NCI-H2227 (cell line): ENCODE measurements around the gene MIEF2.
"Not testable (repeated sequence)": the region's sequence is repeated elsewhere in the genome, so short reads cannot be mapped to it uniquely, and the experiment has no call there.

Source experiments
- DNase-seq: peaks from one replicate; lab custom pipeline; 2025; ENCODE audit not compliant: unreplicated experiment; lab: John Stamatoyannopoulos, UW

MIEF2 gene

DNA sequence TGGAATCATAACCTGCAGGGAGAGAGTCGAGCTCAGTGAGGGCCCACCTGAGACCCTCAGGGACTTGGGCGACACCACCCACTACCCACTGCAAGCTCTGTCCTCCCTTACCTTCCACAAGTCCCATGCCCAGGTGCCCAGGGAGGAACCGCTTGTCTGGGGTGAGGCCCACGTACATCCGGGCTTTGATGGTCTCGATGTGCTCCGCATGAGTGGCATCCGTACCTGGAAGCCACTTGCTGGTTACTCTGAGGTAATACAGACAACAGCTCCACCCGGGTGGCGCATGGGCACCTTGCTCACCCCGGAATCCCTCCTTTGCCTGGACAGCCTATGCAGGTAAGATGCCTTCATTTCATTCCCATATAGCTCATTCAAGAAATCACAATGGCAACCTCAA, 24.8 kb downstream of the MIEF2 start:
- no peak for DNase-seq

DNA sequence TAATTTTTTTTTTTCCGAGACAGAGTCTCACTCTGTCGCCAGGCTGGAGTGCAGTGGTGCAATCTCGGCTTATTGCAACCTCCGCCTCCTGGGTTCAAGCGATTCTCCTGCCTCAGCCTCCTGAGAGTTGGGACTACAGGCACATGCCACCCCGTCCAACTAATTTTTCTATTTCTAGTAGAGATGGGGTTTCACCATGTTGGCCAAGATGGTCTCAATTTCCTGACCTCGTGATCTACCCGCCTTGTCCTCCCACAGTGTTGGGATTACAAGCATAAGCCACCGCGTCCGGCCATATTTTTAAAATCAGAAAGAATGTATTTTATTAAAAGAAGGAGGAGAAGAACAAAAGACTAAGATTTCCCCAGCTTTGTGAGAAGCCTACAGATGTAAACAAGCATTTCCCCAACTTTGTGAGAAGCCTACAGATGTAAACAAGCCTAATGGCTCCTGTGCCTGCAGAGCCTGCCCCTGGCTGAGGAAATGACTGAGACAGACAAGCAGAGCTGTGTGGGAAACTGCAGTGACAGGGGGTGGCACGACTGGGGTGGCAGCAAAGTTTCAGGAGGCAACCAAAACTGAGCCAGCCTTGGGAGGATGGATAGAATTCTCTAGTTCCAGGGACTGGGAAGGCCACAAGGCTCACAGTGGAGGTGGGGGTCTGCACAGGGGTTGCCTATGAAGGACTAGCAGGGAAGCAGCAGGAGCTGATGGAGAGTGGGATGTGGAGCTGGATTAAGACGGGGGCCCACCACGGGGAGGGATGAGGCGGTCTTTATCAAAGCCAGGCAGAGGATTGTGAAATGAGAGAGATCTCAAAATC, 31.5 kb downstream of the MIEF2 start:
- DNase-seq: no peak

DNA sequence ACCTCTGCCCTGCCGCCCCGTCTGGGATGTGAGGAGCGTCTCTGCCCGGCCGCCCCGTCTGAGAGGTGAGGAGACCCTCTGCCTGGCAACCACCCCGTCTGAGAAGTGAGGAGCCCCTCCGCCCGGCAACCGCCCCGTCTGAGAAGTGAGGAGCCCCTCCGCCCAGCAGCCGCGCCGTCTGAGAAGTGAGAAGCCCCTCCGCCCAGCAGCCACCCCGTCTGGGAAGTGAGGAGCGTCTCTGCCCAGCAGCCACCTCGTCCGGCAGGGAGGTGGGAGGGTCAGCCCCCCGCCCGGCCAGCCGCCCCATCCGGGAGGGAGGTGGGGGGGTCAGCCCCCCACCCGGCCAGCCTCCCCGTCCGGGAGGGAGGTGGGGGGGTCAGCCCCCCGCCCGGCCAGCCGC, 37.6 kb downstream of the MIEF2 start:
- DNase-seq: not testable (repeated sequence)

DNA sequence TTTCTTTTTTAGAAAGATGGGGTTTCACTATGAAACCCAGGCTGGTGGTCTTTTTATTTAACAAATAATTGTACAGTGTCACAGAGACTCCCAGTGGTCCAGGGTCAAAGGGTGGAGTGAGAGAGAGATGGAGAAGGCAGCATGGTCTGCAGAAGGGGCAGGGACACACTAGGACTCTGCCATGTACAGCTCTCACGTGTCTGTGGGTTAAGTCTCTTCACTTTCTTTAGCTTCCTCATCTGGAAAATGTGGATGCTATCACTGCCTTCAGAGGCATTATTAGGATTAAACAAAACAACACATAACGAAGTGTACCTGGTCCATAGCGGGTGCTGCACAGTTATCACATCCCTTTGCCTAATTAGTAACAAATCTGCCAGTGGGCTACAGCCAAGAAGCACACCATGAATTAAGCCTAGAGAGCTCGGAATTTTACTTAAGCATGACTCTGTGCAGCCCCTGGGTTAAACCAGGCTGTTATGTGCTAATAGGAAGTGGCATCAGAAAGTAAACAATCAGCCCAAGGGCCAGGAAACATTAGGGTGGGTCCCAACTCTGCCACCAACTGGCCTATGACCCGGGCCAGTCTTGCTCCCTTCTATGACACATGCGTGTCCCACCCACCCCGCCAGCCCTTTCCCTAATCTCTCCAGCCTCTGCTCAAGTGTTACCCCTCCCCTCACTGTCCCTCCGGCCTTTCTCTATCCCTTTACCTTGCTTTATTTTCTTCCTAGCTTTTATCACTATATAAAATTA, 40.4 kb downstream of the MIEF2 start:
- no peak for DNase-seq

DNA sequence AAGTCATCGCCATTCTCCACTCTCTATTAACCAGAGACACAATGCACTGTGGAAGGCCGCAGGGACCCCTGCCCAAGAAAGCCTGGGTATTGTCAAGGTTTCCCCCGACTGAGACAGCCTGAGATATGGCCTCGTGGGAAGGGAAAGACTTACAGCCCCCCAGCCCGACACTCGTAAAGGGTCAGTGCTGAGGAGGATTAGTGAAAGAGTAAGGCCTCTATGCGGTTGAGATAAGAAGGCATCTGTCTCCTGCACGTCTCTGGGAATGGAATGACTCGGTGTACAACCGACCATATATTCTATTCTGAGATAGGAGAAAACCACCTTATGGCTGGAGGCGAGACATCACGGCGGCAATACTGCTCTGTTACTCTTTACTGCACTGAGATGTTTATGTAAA, 42.7 kb downstream of the MIEF2 start:
- not testable (repeated sequence) for DNase-seq

DNA sequence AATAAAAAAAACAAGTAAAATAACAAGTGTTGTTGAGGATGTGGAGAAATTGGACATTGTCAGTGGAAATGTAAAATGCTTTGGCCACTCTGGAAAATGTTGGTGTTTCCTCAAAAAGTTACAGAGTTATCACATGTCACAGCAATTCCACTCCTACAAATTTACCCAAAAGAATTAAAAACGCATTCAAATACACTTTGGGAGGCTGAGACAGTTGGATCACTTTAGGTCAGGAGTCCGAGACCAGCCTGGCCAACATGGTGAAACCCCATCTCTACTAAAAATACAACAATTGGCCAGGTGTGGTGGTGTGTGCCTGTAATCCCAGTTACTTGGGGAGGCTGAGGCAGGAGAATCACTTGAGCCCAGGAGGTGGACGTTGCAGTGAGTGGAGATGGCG, 48.7 kb downstream of the MIEF2 start:
- DNase-seq: no peak

DNA sequence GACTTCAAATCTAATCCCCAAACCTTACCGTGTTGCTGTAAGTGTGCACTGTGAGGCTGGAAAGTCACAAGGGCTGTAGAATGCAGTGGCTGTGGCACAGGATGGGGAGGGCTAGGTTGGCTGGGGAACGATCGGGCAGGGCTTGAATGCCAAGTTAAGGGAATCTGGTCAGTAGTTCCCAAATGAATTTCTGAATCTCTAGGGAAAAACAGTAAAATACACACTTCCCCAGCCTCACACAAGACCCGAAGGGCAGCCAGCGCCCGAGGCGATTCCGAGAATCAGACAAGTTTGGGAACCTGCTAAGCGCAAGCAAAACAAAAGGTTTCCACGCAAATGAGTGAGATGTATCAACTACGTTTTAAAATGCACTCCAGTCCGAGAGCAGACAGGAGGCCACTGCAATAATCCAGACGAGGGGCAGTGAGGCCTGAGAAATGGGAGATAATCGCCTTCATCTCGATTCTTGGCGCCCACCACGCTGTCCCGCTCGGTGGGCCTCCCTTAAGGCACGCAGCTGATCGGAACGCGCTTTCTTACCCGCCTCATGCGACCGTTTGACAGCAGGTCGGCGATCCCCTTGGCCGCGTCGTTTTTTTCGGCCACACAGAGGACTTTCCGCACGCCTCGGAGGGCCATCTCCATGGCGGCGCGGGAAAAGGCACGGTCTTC, 53.7 kb downstream of the MIEF2 start:
- peak; percentile 45 for DNase-seq

DNA sequence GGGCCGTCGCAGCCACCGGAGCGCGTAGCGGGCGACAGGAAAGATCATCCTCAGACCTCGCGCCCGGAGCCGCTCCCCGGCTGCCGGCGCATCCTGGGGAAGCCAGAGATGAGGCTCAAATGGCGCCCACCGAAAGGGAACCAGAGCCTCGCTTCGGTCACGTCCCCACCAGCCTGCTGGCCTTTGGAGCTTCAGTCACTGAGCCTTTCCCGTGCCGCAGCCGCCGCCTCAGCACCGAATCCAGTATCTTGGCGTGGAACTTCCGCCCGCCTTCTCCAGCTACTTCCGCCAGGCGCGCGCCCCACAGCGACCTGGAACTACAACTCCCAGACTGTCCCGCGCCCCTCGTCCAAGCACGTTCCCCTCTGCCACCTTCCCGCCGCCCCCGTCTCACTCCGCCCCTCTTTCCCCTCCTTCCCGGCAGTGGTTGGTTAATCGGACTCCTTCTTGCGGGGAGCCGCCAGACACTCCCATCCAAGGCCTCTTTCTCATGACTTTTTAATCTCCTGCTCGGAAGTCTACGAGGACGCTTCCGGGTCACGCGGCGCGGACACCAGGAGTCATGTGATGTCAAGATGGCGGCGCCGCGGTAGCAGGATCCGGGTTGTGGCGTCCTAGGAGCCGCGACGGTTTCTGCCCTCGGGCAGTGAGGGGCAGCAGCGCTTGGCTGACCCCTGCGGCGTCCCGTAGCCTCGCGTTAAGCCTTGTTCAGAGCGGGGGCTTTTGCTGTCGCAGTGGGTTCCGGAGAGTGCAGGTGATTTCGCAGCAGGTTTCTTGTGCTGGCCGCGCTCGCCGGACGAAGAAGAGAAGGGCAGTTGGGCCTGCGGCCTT, 54.5 kb downstream of the MIEF2 start, which contains the start of the genes SMCR8 and TOP3A:
SMCR8 (plus strand) TSS at position 563 of the 831 bp plus-strand sequence. CDS start 497 bp downstream, outside the sequence.
TOP3A (minus strand) TSS at position 264 of the 831 bp plus-strand sequence; CDS start at position 48, 216 bp downstream.
- DNase-seq: peak; percentile 97

DNA sequence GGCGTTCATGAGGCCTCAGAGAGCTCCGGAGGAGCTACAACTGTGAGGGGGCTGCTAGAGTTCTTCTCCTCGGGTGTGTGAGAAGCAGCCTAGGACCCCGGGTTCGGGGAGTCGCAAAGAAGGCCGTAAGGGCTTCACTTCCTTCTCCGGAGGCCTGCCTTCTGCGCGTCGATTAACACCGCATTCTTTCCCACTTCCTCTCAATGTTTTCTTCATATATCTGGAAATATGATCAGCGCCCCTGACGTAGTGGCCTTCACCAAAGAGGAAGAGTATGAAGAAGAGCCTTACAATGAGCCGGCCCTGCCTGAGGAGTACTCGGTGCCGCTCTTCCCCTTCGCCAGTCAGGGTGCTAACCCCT, 55.1 kb downstream of the MIEF2 start:
- DNase-seq: no peak

DNA sequence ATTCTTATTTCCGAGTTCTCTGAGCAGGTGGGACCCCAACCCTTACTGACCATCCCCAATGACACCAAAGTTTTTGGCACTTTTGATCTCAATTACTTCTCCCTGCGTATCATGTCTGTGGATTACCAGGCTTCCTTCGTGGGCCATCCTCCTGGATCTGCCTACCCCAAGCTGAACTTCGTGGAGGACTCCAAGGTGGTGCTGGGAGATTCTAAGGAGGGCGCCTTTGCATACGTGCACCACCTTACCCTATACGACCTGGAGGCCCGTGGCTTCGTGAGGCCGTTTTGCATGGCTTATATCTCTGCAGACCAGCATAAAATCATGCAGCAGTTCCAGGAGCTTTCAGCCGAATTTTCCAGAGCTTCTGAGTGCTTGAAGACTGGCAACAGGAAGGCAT, 55.5 kb downstream of the MIEF2 start:
- no peak for DNase-seq
